Heart left ventricle (tissue), 16 donors: ENCODE measurements around the gene TRIM51. TPM values are rescaled to one million over a fixed set of nuclear protein-coding genes. Genes with fewer than 3 reads are reported as not detected.
"Not testable (repeated sequence)": the region's sequence is repeated elsewhere in the genome, so short reads cannot be mapped to it uniquely, and the experiment has no call there.

ENCODE experiments used
- ATAC-seq, 4 donors: fragments of 200-7000 bp; cut with Tn5 transposase; one replicate each; pipeline ENCODE4 v1.9.1; 2020 to 2022; ENCODE audit warnings: moderate library complexity in 4 of 4, mild to moderate bottlenecking in 3 of 4, moderate number of reproducible peaks in 1 of 4
- DNase-seq, 5 donors: peaks; one replicate each; pipeline ENCODE4 v3.0.0-alpha.2; 2020
- H3K27ac ChIP-seq, 12 donors: fragments of 200-600 bp; sonication (generic) in 4 of 12; one replicate each; pipeline versions ENCODE4 v1.5.0 to v1.8.0; 2016 to 2022; ENCODE audit warnings: mild to moderate bottlenecking in 2 of 12
- H3K27me3 ChIP-seq, 9 donors: fragments of 200-600 bp; sonication (generic) in 2 of 9; one replicate each; pipeline versions ENCODE4 v1.5.1 to v1.8.0; 2016 to 2022; ENCODE audit warnings: mild to moderate bottlenecking in 3 of 9
- H3K36me3 ChIP-seq, 9 donors: fragments of 200-600 bp; sonication (generic) in 2 of 9; one replicate each; pipeline versions ENCODE4 v1.5.0 to v1.8.0; 2018 to 2022; ENCODE audit warnings: mild to moderate bottlenecking in 2 of 9
- H3K4me1 ChIP-seq, 12 donors: fragments of 200-600 bp; sonication (generic) in 4 of 12; one replicate each; pipeline versions ENCODE4 v1.5.0 to v1.8.0; 2016 to 2022; ENCODE audit warnings: mild to moderate bottlenecking in 3 of 12
- H3K4me3 ChIP-seq, 12 donors: fragments of 200-600 bp; sonication (generic) in 4 of 12; one replicate each; pipeline versions ENCODE4 v1.5.0 to v1.8.0; 2017 to 2022; ENCODE audit warnings: mild to moderate bottlenecking in 9 of 12, moderate library complexity in 4 of 12
- H3K9me3 ChIP-seq, 12 donors: fragments of 200-600 bp; sonication (generic) in 4 of 12; one replicate each; pipeline versions ENCODE4 v1.5.0 to v1.8.0; 2016 to 2022; ENCODE audit warnings: mild to moderate bottlenecking in 1 of 12
- POLR2A ChIP-seq, 2 donors: fragments of 450-650 bp; IDR thresholded peaks; one replicate each; pipeline ENCODE4 v1.6.1; 2017; ENCODE audit warnings: antibody characterized with exemption in 2 of 2, mild to moderate bottlenecking in 2 of 2, moderate library complexity in 2 of 2
- WGBS, 4 donors: extraction: QIAGEN DNeasy Blood & Tissue Kit in 2 of 4; methylation state at CpG; one replicate each; pipeline versions ENCODE4 v1.1.5 to v1.1.7; 2013 to 2018; 5-methylcytosine and 5-hydroxymethylcytosine counted together
- intact Hi-C, 10 donors: fragments of 100-400 bp; cut with DNase I; formaldehyde crosslinking; loops; one replicate each; pipeline versions ENCODE4 v1.11.1 to v1.14.2; 2022
- long read RNA-seq, 3 donors: library from polyadenylated mRNA; unstranded; transcript quantifications; one replicate each; pipeline ENCODE4 v2.0.0, GENCODE V29; 2020 to 2021
- polyA plus RNA-seq, 2 donors: library from polyadenylated mRNA; stranded (reverse); fragments of 200-250 nt; gene quantifications; one replicate each; pipeline ENCODE4 v1.2.3, GENCODE V29; 2013
- total RNA-seq, 9 donors: library from RNA; depleted of rRNA in 2 of 9; stranded (reverse); fragments of >200 nt in 2 of 9; fragmentation: NEBNext Ultra II Directional in 3 of 9; extraction: Animal tissue kit (Norgen Biotek cat#: 25700) in 3 of 9; gene quantifications; one replicate each; pipeline versions ENCODE4 v1.1.0 to v1.2.4, GENCODE V29; 2016 to 2023
- TF ChIP-seq, protein P1 (sequence below), 12 donors: fragments of 200-600 bp; sonication (generic) in 4 of 12; IDR thresholded peaks; one replicate each; pipeline versions ENCODE4 v1.5.0 to v1.8.0; 2018 to 2022; ENCODE audit warnings: antibody characterized with exemption in 12 of 12, mild to moderate bottlenecking in 5 of 12
- donor health status: ischemic (EF 13 %, LVEDD 7.1; RV severe dilation, severe dysfunction).
- donor health status: healthy with polysubstance abuse.
- donor health status: DM: no; HTN: yes; CAD: no.
- donor health status: DM: no; HTN: no; CAD: no.
- donor health status: ischemic (EF 25% LVEDD 6.9; RV normal size, moderate dysfunction).
- donor health status: ischemic (EF 25% LVEDD 5.7; RV mildly dilated, moderate dysfunction).
- donor health status: healthy.
- donor health status: DM: yes; HTN: yes; CAD: no.
- donor health status: ischemic (EF 35%, LVEDD 5.7; RV mildly dilated, moderate dysfunction).
- donor health status: nonischemic (EF 11% LVEDD 7.7; RV severe dilation, severe dysfunction).
- donor health status: DM: yes; HTN: yes; CAD: no.
- donor health status: PGD.
- donor health status: ischemic (EF 29% LVEDD 5.4; RV normal size, mild dysfunction).
- donor health status: nonischemic (EF 23%, LVEDD 6.1; RV moderate dilation, normal function).

The TRIM51 gene, protein sequence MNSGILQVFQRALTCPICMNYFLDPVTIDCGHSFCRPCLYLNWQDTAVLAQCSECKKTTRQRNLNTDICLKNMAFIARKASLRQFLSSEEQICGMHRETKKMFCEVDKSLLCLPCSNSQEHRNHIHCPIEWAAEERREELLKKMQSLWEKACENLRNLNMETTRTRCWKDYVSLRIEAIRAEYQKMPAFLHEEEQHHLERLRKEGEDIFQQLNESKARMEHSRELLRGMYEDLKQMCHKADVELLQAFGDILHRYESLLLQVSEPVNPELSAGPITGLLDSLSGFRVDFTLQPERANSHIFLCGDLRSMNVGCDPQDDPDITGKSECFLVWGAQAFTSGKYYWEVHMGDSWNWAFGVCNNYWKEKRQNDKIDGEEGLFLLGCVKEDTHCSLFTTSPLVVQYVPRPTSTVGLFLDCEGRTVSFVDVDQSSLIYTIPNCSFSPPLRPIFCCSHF
- total RNA-seq = not detected
- not detected for polyA plus RNA-seq
- long read RNA-seq, donor 1 = 0 reads
- long read RNA-seq, donor 2 = 0 reads
- long read RNA-seq, donor 3 = 0 reads

DNA sequence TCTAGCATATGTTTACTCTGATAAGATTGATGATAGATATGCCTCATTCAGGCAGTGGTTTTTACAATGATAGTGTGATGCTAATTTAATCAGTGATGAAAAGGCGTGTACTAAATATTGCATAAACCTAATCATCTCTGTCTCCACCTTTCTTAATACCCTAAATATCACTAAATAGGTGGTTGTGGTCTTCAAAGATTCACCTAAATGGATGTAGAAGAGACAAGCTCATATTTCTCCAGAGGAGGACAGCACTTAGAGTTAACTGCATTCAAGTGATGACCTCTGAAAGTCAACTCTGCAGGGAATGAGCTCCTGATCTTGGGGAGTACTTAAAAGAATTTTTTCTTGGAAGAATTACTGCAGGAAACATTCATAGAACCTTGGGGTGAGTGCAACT lies at the start of gene TRIM51:
TRIM51 (plus strand) TSS at position 301 of the 400 bp plus-strand sequence. CDS start 2,132 bp downstream, outside the sequence.
- DNase-seq, intact Hi-C loops: not testable (repeated sequence)

DNA sequence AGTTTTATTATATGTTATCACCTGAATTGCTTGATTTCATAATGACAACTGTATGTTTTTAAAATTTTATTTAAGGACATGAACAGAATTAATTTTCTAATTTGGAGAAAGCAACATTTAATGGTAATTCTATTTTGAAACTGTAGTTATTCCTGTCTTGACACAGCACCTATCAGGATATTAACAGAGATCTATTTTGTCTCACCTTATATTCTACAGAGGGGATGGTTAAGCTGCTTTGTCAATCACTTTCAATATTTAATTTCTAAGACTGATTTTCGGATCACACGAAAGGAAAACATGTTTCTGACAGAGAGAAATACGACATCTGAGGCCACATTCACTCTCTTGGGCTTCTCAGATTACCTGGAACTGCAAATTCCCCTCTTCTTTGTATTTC lies 44.6 kb upstream of the TRIM51 start, which contains the start of gene OR5D16:
OR5D16 (plus strand) TSS at position 301 of the 400 bp plus-strand sequence; CDS start at position 301, 0 bp downstream.
- ATAC-seq (no peak), DNase-seq (no peak)
- no peak within 1 kb of the TSS for H3K27ac ChIP-seq
- WGBS, 4 donors = 22 to 26% (median 24%) methylated on average over 3 of the region's 3 CpGs
- H3K4me1 ChIP-seq = no peaks in the 10 kb centered on the region
- peaks cover 0 to 20% (median 0%) of the 10 kb centered on the region in 12 donors for H3K9me3 ChIP-seq
- TF ChIP-seq POLR2A (IDR thresholded peaks at IDR 0.05) = no peak
- TF ChIP-seq, protein P1, sequence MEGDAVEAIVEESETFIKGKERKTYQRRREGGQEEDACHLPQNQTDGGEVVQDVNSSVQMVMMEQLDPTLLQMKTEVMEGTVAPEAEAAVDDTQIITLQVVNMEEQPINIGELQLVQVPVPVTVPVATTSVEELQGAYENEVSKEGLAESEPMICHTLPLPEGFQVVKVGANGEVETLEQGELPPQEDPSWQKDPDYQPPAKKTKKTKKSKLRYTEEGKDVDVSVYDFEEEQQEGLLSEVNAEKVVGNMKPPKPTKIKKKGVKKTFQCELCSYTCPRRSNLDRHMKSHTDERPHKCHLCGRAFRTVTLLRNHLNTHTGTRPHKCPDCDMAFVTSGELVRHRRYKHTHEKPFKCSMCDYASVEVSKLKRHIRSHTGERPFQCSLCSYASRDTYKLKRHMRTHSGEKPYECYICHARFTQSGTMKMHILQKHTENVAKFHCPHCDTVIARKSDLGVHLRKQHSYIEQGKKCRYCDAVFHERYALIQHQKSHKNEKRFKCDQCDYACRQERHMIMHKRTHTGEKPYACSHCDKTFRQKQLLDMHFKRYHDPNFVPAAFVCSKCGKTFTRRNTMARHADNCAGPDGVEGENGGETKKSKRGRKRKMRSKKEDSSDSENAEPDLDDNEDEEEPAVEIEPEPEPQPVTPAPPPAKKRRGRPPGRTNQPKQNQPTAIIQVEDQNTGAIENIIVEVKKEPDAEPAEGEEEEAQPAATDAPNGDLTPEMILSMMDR (IDR thresholded peaks at IDR 0.05) = no peak
- no peaks in the 10 kb centered on the region for H3K27me3 ChIP-seq
- intact Hi-C loops = no loop called here
- H3K36me3 ChIP-seq = no peaks in the 10 kb centered on the region
- H3K4me3 ChIP-seq = no peak within 1 kb of the TSS

More for the DNA sequence above, at the start of gene TRIM51:
- H3K4me1 ChIP-seq, H3K27ac ChIP-seq, ATAC-seq, H3K27me3 ChIP-seq, H3K9me3 ChIP-seq, H3K4me3 ChIP-seq, H3K36me3 ChIP-seq: not testable (repeated sequence)
- 57 to 90% (median 66%) methylated on average over 1 of the region's 1 CpG for WGBS, 4 donors

DNA sequence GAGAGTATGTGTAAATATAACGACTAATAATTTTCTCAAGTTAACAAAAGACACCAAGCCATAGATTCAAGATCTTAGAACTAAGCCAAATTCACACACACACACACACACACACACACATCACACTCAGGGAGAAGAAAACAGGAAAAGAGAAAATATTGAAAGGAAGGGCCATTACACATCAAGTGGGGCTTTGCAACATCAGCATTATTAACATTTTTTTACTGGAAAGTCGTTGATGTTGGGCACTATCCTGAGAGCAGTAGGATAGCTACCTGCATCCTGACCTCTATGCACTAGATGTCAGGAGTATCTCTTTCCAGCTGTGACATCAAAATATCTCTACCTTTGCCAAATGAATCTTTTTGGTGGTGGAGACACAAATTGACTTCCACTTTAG lies 35.6 kb upstream of the TRIM51 start:
- Histone ChIP-seq H3K27ac (no peak overlapping the region), H3K36me3 (no peaks in the 10 kb centered on the region), H3K27me3 (no peaks in the 10 kb centered on the region), H3K4me1 (no peaks in the 10 kb centered on the region), H3K4me3 (no peak overlapping the region), H3K9me3 (peaks cover 0 to 6% (median 0%) of the 10 kb centered on the region in 12 donors)
- intact Hi-C loops = no loop called here
- no peak for TF ChIP-seq POLR2A (IDR thresholded peaks at IDR 0.05)
- TF ChIP-seq, protein P1 (IDR thresholded peaks at IDR 0.05) = no peak
- WGBS, 4 donors = 31 to 49% (median 35%) methylated on average over 2 of the region's 2 CpGs
- ATAC-seq (no peak), DNase-seq (no peak)

DNA sequence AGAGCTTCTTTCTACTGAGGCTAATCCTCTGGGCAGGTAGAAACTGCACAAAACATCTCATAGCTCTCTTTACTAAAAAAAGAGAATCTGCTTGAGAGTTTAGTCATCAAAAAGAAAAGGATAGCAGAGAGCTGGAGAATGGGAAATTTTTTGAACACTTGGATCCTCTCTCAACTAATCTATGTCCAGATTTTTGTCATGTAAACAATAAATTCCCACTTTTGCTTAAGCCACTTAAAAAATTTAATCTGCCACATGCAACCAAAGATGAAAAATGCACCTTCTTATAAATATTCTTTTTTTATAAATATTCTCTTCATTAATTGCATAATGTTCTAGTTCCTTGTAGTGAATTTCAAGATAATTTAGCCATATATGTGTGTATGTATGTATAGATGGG lies 34.1 kb upstream of the TRIM51 start:
- no peaks in the 10 kb centered on the region for H3K27me3 ChIP-seq
- intact Hi-C loops = no loop called here
- DNase-seq (no peak), ATAC-seq (no peak)
- TF ChIP-seq, protein P1 (IDR thresholded peaks at IDR 0.05) = no peak
- no peak for TF ChIP-seq POLR2A (IDR thresholded peaks at IDR 0.05)
- peaks cover 0 to 5% (median 0%) of the 10 kb centered on the region in 12 donors for H3K9me3 ChIP-seq
- H3K36me3 ChIP-seq = no peaks in the 10 kb centered on the region
- no peak overlapping the region for H3K4me3 ChIP-seq
- H3K4me1 ChIP-seq = no peaks in the 10 kb centered on the region
- no peak overlapping the region for H3K27ac ChIP-seq
